ENCODE measurements around the gene GADD45A. TPM values are rescaled to one million over a fixed set of nuclear protein-coding genes. Genes with fewer than 3 reads are reported as not detected.

GADD45A gene
- total RNA-seq, 1 donor from 2014 or later = 151 TPM

- DNase-seq (ENCODE audit: low read depth) = no peak
- H3K4me3 ChIP-seq (ENCODE audit: low read depth, low read length) = no peak overlapping the region
- no peak for TF ChIP-seq CTCF (conservative IDR thresholded peaks at IDR 0.05; ENCODE audit: low read depth, low read length)
Measured at GRCh38 chr1:67676287-67676686, 8.7 kb upstream of the GADD45A start.

- TF ChIP-seq CTCF (conservative IDR thresholded peaks at IDR 0.05; ENCODE audit: low read depth, low read length) = no peak
- no peak for DNase-seq (ENCODE audit: low read depth)
- H3K4me3 ChIP-seq (ENCODE audit: low read depth, low read length) = no peak overlapping the region
Measured at GRCh38 chr1:67676946-67677345, 8.1 kb upstream of the GADD45A start.

- no peak for TF ChIP-seq CTCF (conservative IDR thresholded peaks at IDR 0.05; ENCODE audit: low read depth, low read length)
- no peak for DNase-seq (ENCODE audit: low read depth)
- no peak overlapping the region for H3K4me3 ChIP-seq (ENCODE audit: low read depth, low read length)
Measured at GRCh38 chr1:67677408-67677807, 7.6 kb upstream of the GADD45A start.

- DNase-seq (ENCODE audit: low read depth) = no peak
- H3K4me3 ChIP-seq (ENCODE audit: low read depth, low read length) = no peak overlapping the region
- TF ChIP-seq CTCF (conservative IDR thresholded peaks at IDR 0.05; ENCODE audit: low read depth, low read length) = no peak
Measured at GRCh38 chr1:67677930-67678329, 7.1 kb upstream of the GADD45A start.

- DNase-seq (ENCODE audit: low read depth) = no peak
- H3K4me3 ChIP-seq (ENCODE audit: low read depth, low read length) = no peak overlapping the region
- TF ChIP-seq CTCF (conservative IDR thresholded peaks at IDR 0.05; ENCODE audit: low read depth, low read length) = no peak
Measured at GRCh38 chr1:67679691-67680090, 5.3 kb upstream of the GADD45A start.

- no peak for DNase-seq (ENCODE audit: low read depth)
- no peak overlapping the region for H3K4me3 ChIP-seq (ENCODE audit: low read depth, low read length)
- no peak for TF ChIP-seq CTCF (conservative IDR thresholded peaks at IDR 0.05; ENCODE audit: low read depth, low read length)
Measured at GRCh38 chr1:67680486-67680885, 4.5 kb upstream of the GADD45A start.

GRCh38 chr1:67682659-67683197, 2.3 kb upstream of the GADD45A start:
- no peak for TF ChIP-seq CTCF (conservative IDR thresholded peaks at IDR 0.05; ENCODE audit: low read depth, low read length)
- no peak overlapping the region for H3K4me3 ChIP-seq (ENCODE audit: low read depth, low read length)

More at GRCh38 chr1:67682659-67683197, 2.3 kb upstream of the GADD45A start:
- DNase-seq (ENCODE audit: low read depth) = no peak

All from epithelial cell of proximal tubule (primary cell).